K562 (cell line): Measurements from ENCODE around the gene RGL4. TPM values are rescaled to one million over a fixed set of nuclear protein-coding genes. Genes with fewer than 3 reads are reported as not detected.
"Not testable (repeated sequence)": the region's sequence is repeated elsewhere in the genome, so short reads cannot be mapped to it uniquely, and the experiment has no call there.

Source experiments
- ATAC-seq: fragments of 200-7000 bp; cut with Tn5 transposase; 3 replicates; pipeline ENCODE4 v1.9.1; 2020; ENCODE audit warnings: moderate library complexity
- BruUV-seq: library from RNA; stranded (reverse); fragments of 400-500 nt; replicated peaks from 2 replicates; lab custom pipeline; 2021; lab: Mats Ljungman, UMichigan
- CTCF ChIA-PET: fragments of 300-600 bp; formaldehyde crosslinking; extraction: SDS; loops from one replicate; lab custom pipeline; 2021; ENCODE audit warnings: low intra/inter-chr PET ratio; lab: Yijun Ruan, JAX
- POLR2A ChIA-PET: fragments of 300-600, 350-650 bp; sonication (Branson Sonifier 250); formaldehyde crosslinking; extraction: SDS; loops from one replicate; lab custom pipeline; 2021; ENCODE audit warnings: antibody characterized with exemption, inconsistent platforms; lab: Yijun Ruan, JAX
- DNase-seq, 4 experiments: peaks; one replicate each; pipeline versions ENCODE4 v3.0.0 to v3.0.0-alpha.2; 2011 to 2018; ENCODE audit warnings: low spot score in 3 of 4, mixed read lengths in 3 of 4; ENCODE audit errors: extremely low read depth in 1 of 4
- FAIRE-seq: peaks from 2 replicates; lab custom pipeline; 2011; peaks lifted over from hg19 to GRCh38; lab: Jason Lieb, UNC
- H2AFZ ChIP-seq: 2 replicates; pipeline ENCODE4 v1.6.0; 2011; ENCODE audit warnings: low read depth, low read length, control low read depth, inconsistent platforms
- H3K27ac ChIP-seq: fragments of 200-600 bp; 3 replicates; pipeline ENCODE4 v1.8.0; 2011; ENCODE audit warnings: low read depth, mild to moderate bottlenecking, control low read depth, inconsistent platforms, low read length, moderate library complexity, mixed read lengths; ENCODE audit errors: extremely low read depth
- H3K27me3 ChIP-seq, 2 experiments: fragments of 300-600 bp in 1 of 2; 2 replicates in 1 of 2; 3 replicates in 1 of 2; pipeline versions ENCODE4 v1.6.0 to v1.8.0; 2011; ENCODE audit warnings: inconsistent platforms in 2 of 2, low read length in 2 of 2, mild to moderate bottlenecking in 1 of 2, mixed read lengths in 1 of 2, moderate library complexity in 1 of 2; ENCODE audit not compliant: control insufficient read depth in 2 of 2, insufficient read depth in 2 of 2
- H3K36me3 ChIP-seq: fragments of 300-600 bp; 3 replicates; pipeline ENCODE4 v1.8.0; 2011; ENCODE audit warnings: mild to moderate bottlenecking, low read length, inconsistent platforms; ENCODE audit not compliant: control insufficient read depth, insufficient read depth
- H3K4me1 ChIP-seq, 2 experiments: fragments of 200-600 bp in 1 of 2; replicated peaks in 1 of 2; 2 replicates in 1 of 2; 3 replicates in 1 of 2; pipeline versions ENCODE4 v1.5.1 to v1.8.0; 2011; ENCODE audit warnings: inconsistent platforms in 2 of 2, low read length in 2 of 2, mild to moderate bottlenecking in 1 of 2, mixed read lengths in 1 of 2, moderate library complexity in 1 of 2; ENCODE audit not compliant: control insufficient read depth in 2 of 2, insufficient read depth in 2 of 2
- H3K4me2 ChIP-seq: 2 replicates; pipeline ENCODE4 v1.6.1; 2011; ENCODE audit warnings: low read length, control low read depth, inconsistent platforms, mixed read lengths; ENCODE audit not compliant: insufficient read depth
- H3K4me3 ChIP-seq: fragments of 200-600 bp; sonication (generic), shearing (Covaris generic); 2 replicates; pipeline ENCODE4 v1.5.1; 2016; ENCODE audit warnings: control low read depth, inconsistent platforms
- H3K79me2 ChIP-seq: fragments of 200-600 bp; 3 replicates; pipeline ENCODE4 v1.8.0; 2011; ENCODE audit warnings: low read length, inconsistent platforms; ENCODE audit not compliant: control insufficient read depth, insufficient read depth
- H3K9ac ChIP-seq, 2 experiments: 2 replicates each; pipeline versions ENCODE4 v1.6.0 to v1.6.1; 2011; ENCODE audit warnings: low read depth in 2 of 2, low read length in 2 of 2, control low read depth in 1 of 2, inconsistent platforms in 1 of 2, mild to moderate bottlenecking in 1 of 2, mixed read lengths in 1 of 2; ENCODE audit not compliant: insufficient read depth in 1 of 2
- H3K9me1 ChIP-seq: one replicate; pipeline ENCODE4 v1.6.0; 2011; ENCODE audit warnings: inconsistent platforms, mild to moderate bottlenecking, low read length, moderate library complexity; ENCODE audit not compliant: control insufficient read depth, insufficient read depth
- H3K9me3 ChIP-seq: replicated peaks from 2 replicates; pipeline ENCODE4 v1.5.1; 2011; ENCODE audit warnings: low read depth, low read length, inconsistent platforms; ENCODE audit not compliant: control insufficient read depth, insufficient read depth
- H4K20me1 ChIP-seq: replicated peaks from 2 replicates; pipeline ENCODE4 v1.6.1; 2011; ENCODE audit warnings: low read length, inconsistent platforms, mixed read lengths; ENCODE audit not compliant: control insufficient read depth, insufficient read depth
- CC2D1A ChIP-seq: fragments of 450-650 bp; IDR thresholded peaks from 2 replicates; pipeline ENCODE4 v1.6.1; 2017; ENCODE audit warnings: mild to moderate bottlenecking
- CTBP1 ChIP-seq: fragments of 450-650 bp; IDR thresholded peaks from 2 replicates; pipeline ENCODE4 v1.6.1; 2016; ENCODE audit warnings: borderline replicate concordance
- FOXJ2 ChIP-seq: fragments of 200-800 bp; sonication (Bioruptor generic); IDR thresholded peaks from 2 replicates; pipeline ENCODE4 v1.6.1; 2016; ENCODE audit warnings: missing genetic modification characterization, missing compliant biosample characterization
- POLR3G ChIP-seq: IDR thresholded peaks from 2 replicates; pipeline ENCODE4 v1.6.1; 2011; ENCODE audit not compliant: insufficient read length, insufficient replicate concordance; ENCODE audit errors: extremely low read depth
- PRMT5 ChIP-seq: sonication (generic); formaldehyde crosslinking; IDR thresholded peaks from 2 replicates; pipeline ENCODE4 v1.5.0; 2020; ENCODE audit warnings: missing genetic modification reagents
- RFX5 ChIP-seq: IDR thresholded peaks from 2 replicates; pipeline ENCODE4 v1.6.1; 2011; ENCODE audit warnings: low read depth, mild to moderate bottlenecking, improper control_type of control experiment, low read length
- RFX7 ChIP-seq: fragments of 250-450 bp; sonication (Bioruptor Pico); IDR thresholded peaks from 2 replicates; pipeline ENCODE4 v1.5.1; 2021; ENCODE audit warnings: mild to moderate bottlenecking
- STAG1 ChIP-seq: sonication (generic); formaldehyde crosslinking; IDR thresholded peaks from 2 replicates; pipeline ENCODE4 v1.5.0; 2020; ENCODE audit warnings: missing genetic modification reagents, borderline replicate concordance
- WGBS: fragments of 100-300 bp; shearing (Covaris generic); methylation state at CpG from one replicate; pipeline ENCODE4 v1.1.6; 2016; ENCODE audit warnings: low coverage, mixed read lengths; ENCODE audit not compliant: insufficient coverage; ENCODE audit errors: missing lambda C conversion rate; 5-methylcytosine and 5-hydroxymethylcytosine counted together
- in situ Hi-C: fragments of 300-500 bp; cut with MboI; formaldehyde crosslinking; loops from 4 replicates; pipeline ENCODE4 v1.15.0; 2018; ENCODE audit warnings: inconsistent platforms, mixed read lengths
- intact Hi-C: fragments of 100-400 bp; cut with micrococcal nuclease; formaldehyde crosslinking; loops from 2 replicates; pipeline ENCODE4 v1.14.2; 2022
- polyA plus RNA-seq, 8 experiments: library from polyadenylated mRNA; depleted of rRNA in 4 of 8; stranded (reverse) in 5 of 8; unstranded in 3 of 8; fragments of >200 nt; fragmentation: Nextera tagmentation in 2 of 8; fragmentation: Illumina TruSeq in 1 of 8; extraction: Ambion mirVana in 2 of 8; extraction: Trizol in 1 of 8; gene quantifications; 2 replicates each; pipeline versions ENCODE4 v1.2.1 to v1.2.3, GENCODE V29; 2011 to 2014; ENCODE audit warnings: inconsistent platforms in 1 of 8, missing spikeins in 1 of 8
- total RNA-seq, 7 experiments: library from RNA; depleted of rRNA in 6 of 7; stranded (reverse); fragments of >200 nt in 6 of 7; fragmentation: Illumina TruSeq in 2 of 7; extraction: Trizol in 2 of 7; gene quantifications; 2 replicates each; pipeline versions ENCODE4 v1.2.1 to v1.2.3, GENCODE V29; 2011 to 2021; ENCODE audit warnings: low replicate concordance in 1 of 7
- TF ChIP-seq, protein P1 (sequence below): fragments of 250-450 bp; sonication (Bioruptor Pico); IDR thresholded peaks from 2 replicates; pipeline ENCODE4 v1.8.0; 2021; ENCODE audit warnings: borderline replicate concordance, mild to moderate bottlenecking, moderate library complexity; ENCODE audit not compliant: poor library complexity, severe bottlenecking
- TF ChIP-seq, protein P2 (sequence below): fragments of 450-650 bp; formaldehyde crosslinking; IDR thresholded peaks from 2 replicates; pipeline ENCODE4 v1.4.0; 2020; ENCODE audit warnings: mild to moderate bottlenecking, moderate library complexity
- TF ChIP-seq, protein P3 (sequence below): sonication (generic); formaldehyde crosslinking; IDR thresholded peaks from 2 replicates; pipeline ENCODE4 v1.8.0; 2022; ENCODE audit warnings: mild to moderate bottlenecking, missing genetic modification reagents
- TF ChIP-seq, protein P4 (sequence below): fragments of 450-650 bp; formaldehyde crosslinking; IDR thresholded peaks from 2 replicates; pipeline ENCODE4 v1.4.0; 2020; ENCODE audit warnings: mild to moderate bottlenecking, moderate library complexity

The RGL4 gene
- total and polyA plus RNA-seq, 9 of the 15 experiments (the other 6 are each of a cell fraction or from before 2014, with no cell fraction given): not detected

DNA sequence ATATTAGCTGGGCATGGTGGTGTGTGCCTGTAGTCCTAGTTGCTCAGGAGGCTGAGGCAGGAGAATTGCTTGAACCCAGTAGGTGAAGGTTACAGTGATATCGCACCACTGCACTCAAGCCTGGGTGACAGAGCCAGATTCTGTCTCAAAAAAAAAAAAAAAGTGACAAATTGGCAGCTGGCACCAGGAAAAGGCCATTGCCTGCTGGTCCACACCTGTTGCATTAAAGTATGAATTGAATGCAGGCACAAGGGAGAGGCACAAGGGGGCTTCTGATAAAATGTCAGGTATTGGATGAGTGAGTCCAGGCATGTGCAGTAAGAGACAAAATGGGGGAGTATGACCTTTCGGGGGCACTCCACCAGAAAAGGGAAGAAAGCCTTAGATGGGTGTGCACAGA lies 31.9 kb downstream of the RGL4 start:
- POLR2A ChIA-PET: no interaction called here

DNA sequence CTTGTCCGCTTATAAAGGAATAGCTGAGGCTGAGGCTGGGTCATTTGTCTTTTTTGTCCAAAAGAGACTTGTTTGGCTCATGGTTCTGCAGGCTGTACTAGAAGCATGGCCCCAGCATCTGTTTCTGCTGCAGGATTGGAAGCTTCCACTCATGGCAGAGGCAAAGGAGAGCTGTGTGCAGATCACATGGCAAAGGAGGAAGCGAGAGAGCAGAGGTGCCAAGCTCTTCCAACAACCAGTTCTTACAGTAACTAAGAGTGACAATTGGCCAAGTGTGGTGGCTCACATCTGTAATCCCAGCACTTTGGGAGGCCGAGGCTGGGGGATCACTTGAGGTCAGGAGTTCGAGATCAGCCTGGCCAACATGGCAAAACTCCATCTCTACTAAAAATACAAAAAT lies 37.3 kb downstream of the RGL4 start:
- H4K20me1 ChIP-seq, H3K4me3 ChIP-seq, H3K9me3 ChIP-seq, ATAC-seq, H3K27me3 ChIP-seq, H3K9me1 ChIP-seq, FAIRE-seq, CTCF ChIA-PET, BruUV-seq, in situ Hi-C loops, intact Hi-C loops, H3K4me1 ChIP-seq, H3K79me2 ChIP-seq, DNase-seq, H3K4me2 ChIP-seq, H3K36me3 ChIP-seq, H3K9ac ChIP-seq, H2AFZ ChIP-seq, H3K27ac ChIP-seq: not testable (repeated sequence)
- WGBS: 36% methylated on average over 4 of the region's 4 CpGs
- POLR2A ChIA-PET: interaction anchor here (0.6 to 1.1 kb wide), 2 partner anchors 16 to 43 kb away, joined by 5 read pairs; no protein-coding TSS in a partner anchor

More for the DNA sequence above, 31.9 kb downstream of the RGL4 start:
- 44% methylated on average over 2 of the region's 2 CpGs for WGBS
- Histone ChIP-seq H3K4me2 (no peak overlapping the region), H3K9ac (no peak overlapping the region), H3K9me1 (no peaks in the 10 kb centered on the region), H3K27ac (no peak overlapping the region), H3K27me3 (no peaks in the 10 kb centered on the region), H3K4me1 (no peaks in the 10 kb centered on the region; a peak in 2 of 5 replicates), H2AFZ (no peak overlapping the region), H4K20me1 (no peaks in the 10 kb centered on the region), H3K9me3 (no peaks in the 10 kb centered on the region), H3K36me3 (no peaks in the 10 kb centered on the region), H3K4me3 (no peak overlapping the region), H3K79me2 (no peaks in the 10 kb centered on the region)
- in situ Hi-C loops: no loop called here
- DNase-seq (no peak), ATAC-seq (no peak), FAIRE-seq (no peak)
- TF ChIP-seq, protein P1, sequence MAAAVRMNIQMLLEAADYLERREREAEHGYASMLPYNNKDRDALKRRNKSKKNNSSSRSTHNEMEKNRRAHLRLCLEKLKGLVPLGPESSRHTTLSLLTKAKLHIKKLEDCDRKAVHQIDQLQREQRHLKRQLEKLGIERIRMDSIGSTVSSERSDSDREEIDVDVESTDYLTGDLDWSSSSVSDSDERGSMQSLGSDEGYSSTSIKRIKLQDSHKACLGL (CRISPR knock-in tag): no peak
- TF ChIP-seq, protein P2, sequence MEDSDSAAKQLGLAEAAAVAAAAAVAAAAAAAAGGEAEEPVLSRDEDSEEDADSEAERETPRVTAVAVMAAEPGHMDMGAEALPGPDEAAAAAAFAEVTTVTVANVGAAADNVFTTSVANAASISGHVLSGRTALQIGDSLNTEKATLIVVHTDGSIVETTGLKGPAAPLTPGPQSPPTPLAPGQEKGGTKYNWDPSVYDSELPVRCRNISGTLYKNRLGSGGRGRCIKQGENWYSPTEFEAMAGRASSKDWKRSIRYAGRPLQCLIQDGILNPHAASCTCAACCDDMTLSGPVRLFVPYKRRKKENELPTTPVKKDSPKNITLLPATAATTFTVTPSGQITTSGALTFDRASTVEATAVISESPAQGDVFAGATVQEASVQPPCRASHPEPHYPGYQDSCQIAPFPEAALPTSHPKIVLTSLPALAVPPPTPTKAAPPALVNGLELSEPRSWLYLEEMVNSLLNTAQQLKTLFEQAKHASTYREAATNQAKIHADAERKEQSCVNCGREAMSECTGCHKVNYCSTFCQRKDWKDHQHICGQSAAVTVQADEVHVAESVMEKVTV (CRISPR knock-in tag): no peak
- TF ChIP-seq RFX7 (CRISPR knock-in tag): no peak
- no peak for TF ChIP-seq CC2D1A
- no peak for TF ChIP-seq CTBP1
- TF ChIP-seq RFX5: no peak
- TF ChIP-seq POLR3G: no peak
- TF ChIP-seq FOXJ2: no peak
- TF ChIP-seq, protein P3, sequence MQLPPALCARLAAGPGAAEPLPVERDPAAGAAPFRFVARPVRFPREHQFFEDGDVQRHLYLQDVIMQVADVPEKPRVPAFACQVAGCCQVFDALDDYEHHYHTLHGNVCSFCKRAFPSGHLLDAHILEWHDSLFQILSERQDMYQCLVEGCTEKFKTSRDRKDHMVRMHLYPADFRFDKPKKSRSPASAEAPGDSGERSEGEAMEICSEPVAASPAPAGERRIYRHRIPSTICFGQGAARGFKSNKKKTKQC: no peak
- no peak for TF ChIP-seq PRMT5 (CRISPR knock-in tag)
- no peak for TF ChIP-seq STAG1 (CRISPR knock-in tag)
- TF ChIP-seq, protein P4, sequence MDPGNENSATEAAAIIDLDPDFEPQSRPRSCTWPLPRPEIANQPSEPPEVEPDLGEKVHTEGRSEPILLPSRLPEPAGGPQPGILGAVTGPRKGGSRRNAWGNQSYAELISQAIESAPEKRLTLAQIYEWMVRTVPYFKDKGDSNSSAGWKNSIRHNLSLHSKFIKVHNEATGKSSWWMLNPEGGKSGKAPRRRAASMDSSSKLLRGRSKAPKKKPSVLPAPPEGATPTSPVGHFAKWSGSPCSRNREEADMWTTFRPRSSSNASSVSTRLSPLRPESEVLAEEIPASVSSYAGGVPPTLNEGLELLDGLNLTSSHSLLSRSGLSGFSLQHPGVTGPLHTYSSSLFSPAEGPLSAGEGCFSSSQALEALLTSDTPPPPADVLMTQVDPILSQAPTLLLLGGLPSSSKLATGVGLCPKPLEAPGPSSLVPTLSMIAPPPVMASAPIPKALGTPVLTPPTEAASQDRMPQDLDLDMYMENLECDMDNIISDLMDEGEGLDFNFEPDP (CRISPR knock-in tag): no peak
- BruUV-seq: no TSS peak
- CTCF ChIA-PET: interaction anchor here (0.6 kb wide), 1 partner anchor 111 kb away, joined by 3 read pairs; no protein-coding TSS in a partner anchor
- intact Hi-C loops: no loop called here
